HG03060 (cell line): Measurements from ENCODE around the gene RASGRP2.

ENCODE experiments used
- ATAC-seq: cut with Tn5 transposase; IDR thresholded peaks from one replicate; pipeline ENCODE4 v1.9.1; 2021; ENCODE audit warnings: low read depth, moderate number of reproducible peaks; ENCODE audit not compliant: unreplicated experiment

RASGRP2 gene

DNA sequence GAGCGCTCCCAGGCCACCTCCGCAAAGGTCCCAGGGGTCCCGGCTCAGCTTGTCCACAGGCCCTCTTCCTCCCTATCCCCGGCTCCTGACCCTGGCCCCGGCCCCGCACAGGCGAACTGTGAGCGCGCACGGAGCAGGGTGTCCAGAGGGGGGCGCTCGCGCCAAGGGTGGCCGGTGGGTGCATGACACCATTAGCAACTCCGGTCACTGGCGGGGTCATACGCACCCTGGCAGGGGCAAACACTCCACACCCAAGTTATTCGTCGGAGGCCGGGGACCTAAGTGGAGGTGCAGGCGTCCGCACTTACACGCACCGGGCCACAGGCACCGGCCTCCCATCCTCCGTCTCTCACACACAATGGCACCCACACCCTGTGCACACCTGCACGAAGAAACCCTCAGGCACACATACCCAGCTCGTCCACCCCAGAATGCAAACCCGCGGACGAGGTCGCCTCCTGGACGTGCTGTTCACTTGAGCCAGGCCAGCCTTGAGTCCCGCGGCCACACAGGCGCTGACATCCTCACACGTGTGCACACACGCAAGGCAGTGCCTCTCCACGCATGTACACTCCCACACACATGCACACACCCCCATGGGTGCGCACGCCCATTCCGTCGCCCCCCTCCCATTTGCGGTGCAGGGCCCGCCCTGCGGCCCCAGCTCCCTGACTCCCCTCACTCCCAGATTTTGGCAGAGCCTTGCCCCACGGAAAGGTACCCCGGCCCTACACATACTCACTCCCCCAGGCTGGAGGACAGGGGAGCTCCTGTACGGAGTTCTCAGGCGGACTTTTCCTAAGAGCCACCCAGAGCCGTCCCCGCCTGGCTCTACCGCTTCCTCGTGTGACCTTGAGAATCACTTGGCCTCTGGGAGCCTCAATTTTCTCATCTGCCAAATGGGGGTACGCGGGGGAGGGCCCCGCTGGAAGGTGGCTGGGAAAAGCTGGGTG, at the start of gene RASGRP2:
Gene RASGRP2, minus strand, starts transcription at position 552 of the 953 bp plus-strand sequence. CDS start 1,276 bp downstream, outside the sequence.
- no peak for ATAC-seq

DNA sequence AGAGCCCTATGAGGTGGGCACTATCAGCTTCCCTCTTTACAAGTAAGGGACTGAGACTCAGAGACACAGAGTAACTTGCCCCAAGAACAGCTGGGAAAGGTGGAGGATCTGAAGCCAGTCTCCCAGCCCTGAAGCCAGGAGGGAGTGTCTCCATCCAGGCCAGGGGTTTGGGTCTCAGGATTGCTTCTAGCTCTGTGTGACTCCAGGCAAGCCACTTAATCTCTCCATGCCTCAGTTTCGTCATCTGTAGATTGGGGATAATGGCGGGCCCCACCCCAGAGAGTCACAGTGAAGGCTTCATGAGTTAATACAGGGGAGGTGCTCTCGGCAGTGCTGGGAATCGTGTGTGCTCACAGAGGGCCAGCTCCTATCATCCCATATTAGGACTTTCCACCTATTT, 48.5 kb upstream of the RASGRP2 start:
- no peak for ATAC-seq

DNA sequence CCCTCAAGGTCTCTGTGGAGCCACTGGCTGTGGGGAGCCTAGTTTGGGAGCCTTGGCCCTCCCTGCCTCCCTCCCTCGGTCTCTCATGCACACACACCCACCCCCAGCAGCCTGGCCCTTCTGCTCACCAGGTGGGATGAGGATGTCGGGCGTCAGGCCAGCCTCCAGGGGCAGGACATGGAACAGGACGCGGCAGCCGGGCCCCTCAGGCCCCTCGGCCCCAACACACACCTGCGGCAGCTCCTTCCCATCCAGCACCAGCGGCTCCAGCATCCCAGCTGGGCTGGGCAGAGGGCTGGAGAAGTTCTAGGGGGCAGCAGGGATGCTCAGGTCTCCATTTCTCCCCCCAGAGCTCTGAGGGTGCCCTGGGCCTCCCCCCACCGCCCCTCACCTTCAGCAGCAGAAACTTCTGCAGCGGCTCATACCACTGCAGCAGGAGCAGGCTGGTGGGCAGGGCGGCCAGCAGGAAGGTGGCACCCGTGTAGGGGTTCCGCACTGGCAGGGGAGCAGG, 47.9 kb upstream of the RASGRP2 start:
- no peak for ATAC-seq

DNA sequence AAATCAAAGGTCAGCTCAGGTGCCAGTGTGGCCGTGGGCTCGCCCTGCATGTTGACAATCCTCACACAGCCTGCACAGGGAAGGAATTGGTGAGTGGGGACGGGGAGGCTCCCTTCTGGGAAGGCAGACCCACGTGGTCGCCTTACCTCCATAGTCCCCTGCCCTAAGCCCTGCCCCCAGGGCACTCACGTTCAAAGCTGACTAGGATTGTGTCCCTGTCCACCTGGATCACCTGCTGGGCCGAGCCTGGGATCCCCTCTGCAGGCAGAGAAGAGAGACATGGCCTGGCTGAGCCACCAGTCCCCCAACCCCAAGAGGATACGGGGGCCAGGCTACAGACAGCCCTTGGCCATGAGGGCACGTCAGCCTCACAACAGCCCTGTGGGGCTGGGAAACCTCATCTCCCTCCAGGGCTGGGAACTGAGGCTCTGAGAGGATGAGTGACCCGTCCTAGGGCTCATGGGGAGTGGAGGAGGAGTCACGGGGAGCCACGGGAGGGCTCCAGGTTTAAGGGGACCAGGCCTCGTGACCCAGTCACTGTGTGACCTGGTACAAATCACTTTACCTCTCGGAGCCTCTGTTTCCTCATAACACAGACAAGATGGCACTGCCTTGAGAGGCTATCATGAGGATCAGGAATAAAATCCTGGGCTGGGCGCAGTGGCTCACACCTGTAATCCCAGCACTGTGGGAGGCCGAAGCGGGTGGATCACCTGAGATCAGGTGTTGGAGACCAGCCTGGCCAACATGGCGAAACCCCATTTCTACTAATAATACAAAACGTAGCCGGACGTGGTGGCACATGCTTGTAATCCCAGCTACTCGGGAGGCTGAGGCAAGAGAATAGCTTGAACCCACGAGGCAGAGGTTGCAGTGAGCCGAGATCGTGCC, 46.5 kb upstream of the RASGRP2 start:
- ATAC-seq = no peak

DNA sequence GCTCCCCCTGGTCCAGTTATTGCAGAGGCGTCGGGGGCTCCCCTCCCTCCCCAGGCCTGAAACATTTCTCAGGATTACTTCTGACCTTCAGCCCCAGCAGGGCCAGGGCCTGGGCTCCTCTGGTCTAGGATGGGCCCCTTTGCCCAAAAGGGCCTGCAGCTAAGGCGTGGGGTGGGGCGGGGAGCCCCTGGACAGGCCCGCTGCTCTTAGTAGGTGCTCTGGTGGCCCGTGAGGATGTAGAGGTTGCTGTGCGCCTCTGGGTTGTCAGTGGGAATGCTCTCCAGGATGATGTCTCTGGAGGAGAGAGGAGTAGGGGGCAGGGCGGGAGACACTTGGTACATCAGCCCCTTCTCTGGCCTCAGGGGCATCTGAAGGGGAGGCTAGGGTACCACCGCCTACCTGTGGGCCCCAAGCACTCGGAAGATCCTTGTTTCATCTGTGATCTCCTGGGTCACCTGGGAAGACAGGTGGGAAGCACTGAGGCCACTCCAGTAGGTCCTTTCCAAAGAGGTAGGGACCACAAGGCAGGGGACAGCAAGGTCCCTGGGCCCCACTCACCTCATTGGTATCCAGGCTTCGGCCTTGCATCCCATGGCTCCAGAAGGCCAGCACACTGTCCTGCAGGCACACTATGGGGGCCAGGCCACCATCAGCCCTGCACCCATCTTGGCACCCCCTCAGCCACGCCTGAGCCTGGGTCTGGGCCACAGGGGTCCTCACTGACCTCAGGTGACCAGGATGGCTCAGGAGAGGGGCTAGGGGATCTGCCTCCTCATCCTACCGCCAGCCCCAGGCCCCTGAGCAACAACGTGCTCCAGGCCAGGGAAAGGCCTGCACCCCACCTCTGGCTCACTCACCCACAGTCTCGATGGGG, 45.6 kb upstream of the RASGRP2 start:
- no peak for ATAC-seq

DNA sequence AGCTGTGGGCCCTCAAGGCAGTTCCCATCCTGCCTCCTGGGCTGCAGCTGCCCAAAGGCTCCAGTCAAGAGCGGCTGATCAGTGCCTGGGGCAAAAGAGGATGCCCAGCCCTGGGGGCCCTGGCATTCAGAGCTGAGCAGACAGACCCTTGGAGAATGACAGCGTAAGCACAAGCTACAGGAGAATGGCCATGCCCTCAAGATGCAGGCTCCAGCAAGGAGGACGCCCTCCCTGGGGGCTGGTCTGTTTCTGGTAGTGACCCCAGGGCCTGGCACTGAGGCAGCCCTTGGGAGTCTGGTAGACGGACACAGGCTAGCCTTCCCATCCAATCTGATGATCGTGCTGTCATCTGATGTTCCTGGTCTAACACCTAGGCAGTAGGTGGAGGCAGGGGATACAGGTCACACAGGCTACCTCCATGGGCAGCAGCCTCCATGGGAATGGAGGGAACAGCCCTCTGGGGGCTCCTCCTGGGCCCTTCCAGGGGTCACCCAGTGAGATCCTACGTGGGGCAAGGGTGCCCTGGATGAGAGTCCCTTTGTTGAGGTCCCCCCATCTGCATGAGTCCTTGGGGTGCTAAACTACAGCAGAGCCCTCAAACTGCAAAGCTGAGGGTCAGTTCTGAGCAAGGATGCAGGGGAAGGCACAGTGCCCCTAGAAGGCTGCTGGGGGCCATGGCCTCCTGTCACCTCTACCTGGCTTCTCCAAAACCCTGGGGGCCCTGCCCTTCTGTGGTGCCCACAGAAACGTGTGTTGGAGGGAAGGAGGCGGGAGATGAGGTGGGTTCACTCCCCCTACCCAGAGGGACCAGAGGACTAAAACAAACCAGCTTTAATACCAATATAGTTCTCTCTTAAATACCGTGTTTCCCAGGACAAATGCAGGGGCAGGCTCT, 44.6 kb upstream of the RASGRP2 start:
- no peak for ATAC-seq

DNA sequence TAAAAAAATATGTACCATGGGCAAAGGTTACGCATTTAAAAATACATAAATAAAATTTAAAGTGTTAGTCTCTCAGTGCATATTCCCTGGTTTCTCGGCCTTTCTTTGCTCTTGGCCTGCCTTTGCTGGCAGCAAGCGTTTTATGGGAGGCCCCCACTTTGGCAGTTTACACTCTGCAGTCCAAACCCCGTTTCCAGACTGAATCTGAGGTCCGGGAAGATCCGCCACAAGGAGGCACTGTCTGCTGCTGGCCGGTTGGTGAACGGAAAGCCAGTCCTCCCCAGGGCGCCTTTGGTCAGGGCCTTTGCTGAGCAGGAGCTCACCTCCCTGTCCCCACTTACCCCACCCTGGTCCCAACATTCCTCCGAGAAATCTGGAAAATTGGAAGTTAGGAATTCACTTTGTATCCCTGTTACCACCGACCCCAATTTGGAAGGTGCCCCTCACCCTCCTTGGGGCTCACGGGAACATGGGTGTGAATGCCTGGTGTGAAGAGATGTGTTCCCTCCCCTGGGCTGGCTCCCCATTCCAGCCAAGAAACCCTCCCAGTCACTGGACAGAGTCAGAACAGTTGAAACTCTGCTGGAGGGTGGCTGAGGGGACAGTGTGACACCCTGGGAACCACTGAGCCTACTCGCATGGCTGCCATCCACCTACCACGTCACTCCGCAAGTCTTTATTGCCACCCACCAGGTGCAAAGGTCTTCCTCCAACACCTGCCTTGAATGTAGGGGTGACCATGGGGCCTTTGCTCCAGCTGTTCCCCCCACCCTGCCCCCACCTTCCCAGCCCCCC, 43.8 kb upstream of the RASGRP2 start:
- no peak for ATAC-seq

DNA sequence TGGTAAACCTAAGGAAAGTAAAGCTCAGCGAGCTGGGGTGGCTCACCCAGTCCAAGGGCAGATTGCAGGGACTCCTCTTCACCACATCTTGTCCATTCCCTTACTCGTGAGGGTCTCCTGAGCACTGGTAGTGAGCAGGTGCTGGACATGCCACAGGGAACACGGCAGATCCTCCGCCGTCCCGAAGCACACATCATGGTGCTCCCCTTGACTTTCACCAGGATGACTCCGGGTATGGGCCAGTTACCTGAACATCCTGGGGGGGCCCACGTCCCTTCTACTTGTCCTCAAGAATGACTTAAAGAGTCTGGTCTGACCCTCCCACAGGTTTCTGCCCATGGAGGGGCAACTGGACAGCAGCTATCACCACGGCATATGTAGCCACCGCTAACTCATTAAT, 42.4 kb upstream of the RASGRP2 start:
- ATAC-seq = no peak

DNA sequence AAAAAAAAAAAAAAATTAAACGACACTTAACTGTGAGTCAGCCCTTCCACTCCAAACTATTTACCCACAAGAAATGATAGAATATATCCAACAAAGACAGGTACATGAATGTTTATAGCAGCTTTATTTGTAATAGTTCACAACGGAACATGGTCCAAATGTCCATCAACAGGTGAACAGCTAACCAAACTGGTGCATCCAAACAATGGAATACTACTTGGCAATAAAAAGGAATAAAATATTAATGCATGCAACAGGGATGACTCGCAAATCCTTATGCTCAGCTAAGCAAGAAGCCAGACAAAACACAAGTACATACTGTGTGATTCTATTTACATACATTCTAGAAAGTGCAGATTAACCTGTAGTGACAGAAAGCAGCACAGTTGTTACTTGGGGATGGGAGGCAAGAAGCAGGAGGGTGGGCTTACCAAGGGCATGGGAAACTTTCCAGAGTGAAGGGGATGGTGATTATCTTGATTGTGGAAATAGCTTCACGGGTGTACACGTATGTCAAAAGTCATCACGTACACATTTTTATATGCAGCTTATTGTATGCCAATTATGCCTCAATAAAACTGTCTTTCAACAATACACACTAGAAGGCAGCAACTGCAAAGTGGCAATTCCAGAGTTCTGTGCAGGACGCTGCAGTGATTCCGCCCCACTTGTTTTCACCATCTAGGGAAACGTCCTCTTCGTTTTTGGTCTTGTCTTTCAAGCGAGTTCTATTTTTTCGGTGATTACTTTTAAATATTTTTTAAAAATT, 41.1 kb upstream of the RASGRP2 start:
- ATAC-seq = no peak

DNA sequence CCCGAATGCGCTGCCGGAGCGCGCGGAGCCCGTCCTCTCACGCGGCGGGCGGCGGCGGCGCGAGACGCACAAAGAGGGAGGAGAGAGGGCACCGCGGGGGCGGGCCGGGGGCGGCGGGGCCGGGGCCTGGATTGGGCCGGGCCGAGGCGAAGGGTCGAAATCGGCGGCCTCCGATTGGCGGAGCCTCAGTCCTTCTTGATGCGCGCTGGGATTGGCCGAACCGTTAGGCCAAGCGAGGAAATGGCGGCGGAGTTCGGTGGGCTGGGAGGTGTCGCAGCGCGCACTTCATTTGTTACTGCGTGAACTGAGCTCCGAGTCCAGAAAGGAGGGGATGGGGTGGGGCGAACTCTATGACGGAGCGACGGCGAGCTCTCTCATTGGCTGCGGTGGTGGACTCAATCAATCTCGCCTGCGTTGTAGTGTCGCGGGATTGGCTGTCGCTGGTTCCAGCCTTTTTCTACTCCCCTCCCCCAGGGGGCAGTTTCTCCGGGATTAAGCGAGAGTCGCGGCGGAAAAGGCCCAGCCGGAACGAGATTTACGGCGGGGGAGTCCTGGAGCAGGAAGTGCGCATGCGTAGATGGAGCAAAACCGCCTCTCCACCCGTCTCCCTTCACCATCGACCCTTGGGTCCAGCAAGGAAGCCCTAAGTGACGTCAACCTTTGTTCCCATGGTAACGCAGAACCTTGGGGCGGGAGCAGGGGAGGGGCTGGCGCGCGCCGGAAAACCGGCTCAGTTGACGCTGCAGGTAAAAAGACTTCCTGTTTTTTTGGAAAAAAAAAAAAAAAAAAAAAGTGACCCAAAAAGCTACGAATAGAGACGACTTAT, 34.7 kb upstream of the RASGRP2 start, which contains the start of gene SF1:
Gene SF1, minus strand, starts transcription at position 70 of the 826 bp plus-strand sequence. CDS start 150 bp downstream, outside the sequence.
- ATAC-seq = peak; percentile 64

DNA sequence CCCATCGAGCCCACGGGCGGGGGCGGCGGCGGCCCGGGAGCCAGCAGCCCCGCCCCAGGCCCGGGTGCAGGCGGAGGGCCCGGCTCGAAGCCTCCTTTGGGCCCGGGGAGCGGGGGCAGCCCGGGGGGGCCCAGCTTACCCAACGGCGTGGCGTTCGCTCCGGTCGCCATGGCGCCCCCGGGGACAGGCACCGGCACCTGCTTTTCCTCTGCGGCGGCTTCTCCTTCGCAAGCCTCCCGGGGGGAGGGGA, 34.2 kb upstream of the RASGRP2 start:
- no peak for ATAC-seq

DNA sequence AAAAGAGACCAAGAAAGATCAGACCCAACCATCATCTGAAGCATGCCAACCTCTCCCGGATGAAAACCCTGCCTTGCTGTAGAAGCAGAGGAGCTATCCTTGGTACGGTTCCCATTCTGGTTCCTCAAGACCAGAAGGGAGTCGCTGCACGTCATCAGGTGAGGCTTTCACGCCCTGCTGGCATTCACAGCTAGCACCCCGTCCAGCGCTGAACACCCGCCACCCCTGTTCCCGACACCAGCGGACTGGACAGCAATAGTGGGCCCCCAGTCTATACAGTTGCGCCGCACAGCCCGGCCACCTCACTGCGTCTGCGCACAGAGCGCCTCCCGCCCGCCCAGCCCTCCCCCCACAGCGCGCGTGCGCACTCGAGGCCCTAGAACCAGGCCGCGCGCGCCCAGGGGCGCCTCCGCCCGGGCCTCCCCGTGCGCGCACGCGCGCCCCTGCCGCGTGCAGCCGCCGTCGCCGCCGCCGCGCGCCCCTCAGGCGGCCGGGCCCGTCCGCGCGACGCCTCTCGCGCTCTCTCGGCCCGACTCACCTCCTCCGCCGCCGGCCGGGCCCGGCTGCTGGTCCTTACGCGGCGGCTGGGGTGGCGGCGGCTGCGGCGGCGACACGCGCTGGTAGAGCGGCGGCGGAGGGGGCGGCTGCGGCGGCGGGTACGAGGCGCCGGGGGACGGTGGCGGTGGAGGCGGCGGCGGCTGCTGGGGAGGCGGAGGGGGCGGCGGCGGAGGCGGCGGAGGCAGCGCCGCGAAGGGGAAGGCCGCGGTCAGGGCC, 33.7 kb upstream of the RASGRP2 start:
- no peak for ATAC-seq

DNA sequence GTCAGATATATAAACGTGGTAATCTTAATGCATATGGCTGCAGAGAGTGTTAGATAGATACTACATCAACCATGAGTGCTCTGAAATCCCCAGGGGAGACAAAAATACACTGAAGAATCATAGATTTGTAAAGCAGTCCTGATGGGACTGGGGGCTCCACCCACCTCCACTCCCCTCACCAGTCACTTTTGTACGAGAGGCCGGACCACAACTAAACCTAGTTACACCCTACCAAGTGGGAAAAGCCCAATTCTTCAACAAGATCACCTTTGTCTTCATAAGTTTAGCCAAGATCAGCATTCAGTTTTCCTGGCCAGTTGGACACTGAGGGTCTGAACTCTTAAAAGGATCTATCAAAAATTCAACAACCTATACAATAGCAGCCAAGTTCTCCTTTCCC, 32.9 kb upstream of the RASGRP2 start:
- ATAC-seq = no peak

DNA sequence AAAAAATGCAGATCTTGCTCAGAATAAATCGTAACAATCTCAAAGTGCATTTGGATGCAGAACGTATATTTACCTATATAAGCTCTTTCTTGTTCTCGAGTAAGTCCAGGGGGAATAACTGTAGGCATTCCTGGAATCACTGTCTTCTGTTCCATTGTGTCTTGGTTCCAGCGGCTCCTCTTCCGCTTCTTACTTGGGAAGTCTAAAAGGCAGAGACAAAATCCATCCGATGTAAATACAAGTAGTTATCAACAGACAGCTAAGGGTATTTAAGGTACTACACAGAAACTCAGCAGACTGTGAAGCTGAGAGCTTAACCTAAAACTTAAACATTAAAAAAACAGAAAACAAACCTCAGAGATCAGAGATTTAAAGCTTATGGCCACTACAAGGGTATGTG, 32.5 kb upstream of the RASGRP2 start:
- ATAC-seq = no peak

DNA sequence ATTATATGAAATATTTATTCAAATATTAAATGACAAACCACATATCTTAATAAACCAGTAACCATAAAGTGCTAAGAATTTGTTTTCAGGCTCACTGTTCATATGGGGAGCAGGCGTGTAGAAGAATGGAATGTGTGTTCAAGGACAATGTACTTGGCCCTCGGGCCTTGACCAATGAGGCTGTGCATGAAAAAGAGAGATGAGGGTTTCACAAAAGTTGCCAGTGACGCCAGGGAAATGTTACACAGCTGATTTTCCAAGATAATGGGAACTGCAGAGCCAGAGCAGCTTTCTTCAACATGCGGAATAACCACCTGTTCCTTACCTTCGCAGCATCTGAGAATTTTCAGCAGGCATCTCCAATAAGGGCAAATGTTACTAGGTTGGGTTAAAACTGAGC, 30.2 kb upstream of the RASGRP2 start:
- ATAC-seq = no peak

DNA sequence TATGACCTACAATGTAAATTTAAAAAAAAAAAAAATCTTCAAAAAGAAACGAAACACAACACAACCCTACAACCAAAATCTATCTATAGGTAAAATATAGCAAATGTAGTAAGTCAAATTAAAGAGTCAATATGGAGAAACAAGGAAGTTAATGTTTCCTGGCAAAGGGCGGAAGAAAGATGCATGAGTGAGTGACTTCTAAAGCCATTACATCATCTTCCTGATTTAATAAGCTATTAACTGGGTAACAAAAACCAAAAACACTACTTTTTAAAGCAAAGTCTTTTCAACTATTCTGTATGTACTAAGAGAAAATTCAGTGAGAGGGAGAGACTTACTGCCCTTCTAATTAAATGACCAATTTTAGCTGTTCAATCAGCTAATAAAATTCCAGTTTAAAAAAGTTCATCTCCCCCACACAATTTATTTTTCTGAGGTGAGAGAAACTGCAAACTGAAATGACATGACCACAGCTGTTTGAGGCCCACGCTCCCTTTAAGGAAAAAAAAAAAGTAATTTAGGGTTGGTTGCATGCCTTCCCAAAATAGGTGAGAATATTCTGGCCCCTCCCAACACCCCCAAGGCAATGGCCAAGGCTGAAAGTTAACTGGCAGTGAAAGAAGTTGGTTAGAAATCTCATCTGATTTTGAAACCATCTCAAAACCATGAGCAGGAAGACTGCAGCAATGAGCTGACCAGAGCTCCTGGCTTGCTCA, 28.5 kb upstream of the RASGRP2 start:
- ATAC-seq = no peak
